K562 (cell line): ENCODE results near the gene HSPB6. TPM values are rescaled to one million over a fixed set of nuclear protein-coding genes. Genes with fewer than 3 reads are reported as not detected.

Experiments used
- HMG20A ChIP-seq: fragments of 450-650 bp; formaldehyde crosslinking; conservative IDR thresholded peaks from 2 replicates; pipeline ENCODE4 v1.4.0; 2020; ENCODE audit warnings: mild to moderate bottlenecking, mixed read lengths
- MAZ ChIP-seq, 2 experiments: fragments of 450-650 bp in 1 of 2; sonication (generic) in 1 of 2; formaldehyde crosslinking; IDR thresholded peaks in 1 of 2; conservative IDR thresholded peaks in 1 of 2; 2 replicates each; pipeline versions ENCODE4 v1.4.0 to v1.5.0; 2020; ENCODE audit warnings: mild to moderate bottlenecking in 1 of 2, missing genetic modification reagents in 1 of 2
- NR2C2 ChIP-seq, 2 experiments: fragments of 200-800 bp in 1 of 2; sonication (Bioruptor generic) in 1 of 2; sonication (generic) in 1 of 2; formaldehyde crosslinking in 1 of 2; IDR thresholded peaks; 2 replicates each; pipeline versions ENCODE4 v1.6.1 to v1.8.0; 2016 to 2022; ENCODE audit warnings: mild to moderate bottlenecking in 1 of 2, missing compliant biosample characterization in 1 of 2, missing genetic modification characterization in 1 of 2, missing genetic modification reagents in 1 of 2
- PTBP1 ChIP-seq: fragments of 200-400 bp; formaldehyde crosslinking; IDR thresholded peaks from 2 replicates; pipeline ENCODE4 v1.6.1; 2017; ENCODE audit warnings: low read depth, low read length
- RBFOX2 ChIP-seq: fragments of 200-400 bp; formaldehyde crosslinking; IDR thresholded peaks from 2 replicates; pipeline ENCODE4 v1.6.1; 2017; ENCODE audit warnings: low read depth, mild to moderate bottlenecking, low read length, moderate library complexity
- SMAD2 ChIP-seq: fragments of 150-350 bp; IDR thresholded peaks from 2 replicates; pipeline ENCODE4 v1.6.1; 2014; ENCODE audit warnings: low read depth, mild to moderate bottlenecking, low read length
- TAF9B ChIP-seq: fragments of 450-650 bp; IDR thresholded peaks from 2 replicates; pipeline ENCODE4 v1.6.1; 2018; ENCODE audit warnings: mild to moderate bottlenecking; ENCODE audit not compliant: partially characterized antibody
- TFAM ChIP-seq: fragments of 250-450 bp; sonication (Bioruptor Pico); conservative IDR thresholded peaks from 2 replicates; pipeline ENCODE4 v1.5.0; 2021; ENCODE audit warnings: mild to moderate bottlenecking, moderate library complexity
- YY1 ChIP-seq, 3 experiments: IDR thresholded peaks; 2 replicates each; pipeline ENCODE4 v1.6.1; 2011; ENCODE audit warnings: low read length in 2 of 3, mild to moderate bottlenecking in 2 of 3, moderate library complexity in 2 of 3, borderline replicate concordance in 1 of 3, control low read depth in 1 of 3, low read depth in 1 of 3; ENCODE audit not compliant: insufficient read depth in 3 of 3, insufficient replicate concordance in 2 of 3, control insufficient read depth in 1 of 3, insufficient read length in 1 of 3; ENCODE audit errors: extremely low read depth in 1 of 3
- ZNF174 ChIP-seq: fragments of 250-450 bp; sonication (Bioruptor Pico); IDR thresholded peaks from 2 replicates; pipeline ENCODE4 v1.4.0; 2020; ENCODE audit warnings: mild to moderate bottlenecking
- ZNF583 ChIP-seq: fragments of 250-450 bp; sonication (Bioruptor Pico); IDR thresholded peaks from 2 replicates; pipeline ENCODE4 v1.4.0; 2020
- polyA plus RNA-seq, 8 experiments: library from polyadenylated mRNA; depleted of rRNA in 4 of 8; stranded (reverse) in 5 of 8; unstranded in 3 of 8; fragments of >200 nt; fragmentation: Nextera tagmentation in 2 of 8; fragmentation: Illumina TruSeq in 1 of 8; extraction: Ambion mirVana in 2 of 8; extraction: Trizol in 1 of 8; gene quantifications; 2 replicates each; pipeline versions ENCODE4 v1.2.1 to v1.2.3, GENCODE V29; 2011 to 2014; ENCODE audit warnings: inconsistent platforms in 1 of 8, missing spikeins in 1 of 8
- total RNA-seq, 7 experiments: library from RNA; depleted of rRNA in 6 of 7; stranded (reverse); fragments of >200 nt in 6 of 7; fragmentation: Illumina TruSeq in 2 of 7; extraction: Trizol in 2 of 7; gene quantifications; 2 replicates each; pipeline versions ENCODE4 v1.2.1 to v1.2.3, GENCODE V29; 2011 to 2021; ENCODE audit warnings: low replicate concordance in 1 of 7
- TF ChIP-seq, protein P1 (sequence below), 2 experiments: fragments of 450-650 bp; conservative IDR thresholded peaks; 2 replicates each; pipeline ENCODE4 v1.6.1; 2017; ENCODE audit warnings: mild to moderate bottlenecking in 2 of 2, moderate library complexity in 2 of 2
- TF ChIP-seq, protein P2 (sequence below): fragments of 250-450 bp; sonication (Bioruptor Pico); IDR thresholded peaks from 2 replicates; pipeline ENCODE4 v1.5.0; 2020; ENCODE audit warnings: mild to moderate bottlenecking, borderline replicate concordance
- TF ChIP-seq, protein P3 (sequence below), 2 experiments: fragments of 450-650 bp in 1 of 2; sonication (generic) in 1 of 2; formaldehyde crosslinking in 1 of 2; IDR thresholded peaks in 1 of 2; conservative IDR thresholded peaks in 1 of 2; 2 replicates each; pipeline versions ENCODE4 v1.6.1 to v1.8.1; 2016 to 2023; ENCODE audit warnings: mild to moderate bottlenecking in 2 of 2, moderate library complexity in 2 of 2, inconsistent platforms in 1 of 2, missing genetic modification reagents in 1 of 2
- TF ChIP-seq, protein P4 (sequence below): sonication (generic); formaldehyde crosslinking; IDR thresholded peaks from 2 replicates; pipeline ENCODE4 v1.8.0; 2022; ENCODE audit warnings: missing genetic modification reagents, mild to moderate bottlenecking, moderate library complexity, borderline replicate concordance

Gene HSPB6
- total and polyA plus RNA-seq, 9 of the 15 experiments (the other 6 are each of a cell fraction or from before 2014, with no cell fraction given): 0.55 TPM; not detected in 8

DNA sequence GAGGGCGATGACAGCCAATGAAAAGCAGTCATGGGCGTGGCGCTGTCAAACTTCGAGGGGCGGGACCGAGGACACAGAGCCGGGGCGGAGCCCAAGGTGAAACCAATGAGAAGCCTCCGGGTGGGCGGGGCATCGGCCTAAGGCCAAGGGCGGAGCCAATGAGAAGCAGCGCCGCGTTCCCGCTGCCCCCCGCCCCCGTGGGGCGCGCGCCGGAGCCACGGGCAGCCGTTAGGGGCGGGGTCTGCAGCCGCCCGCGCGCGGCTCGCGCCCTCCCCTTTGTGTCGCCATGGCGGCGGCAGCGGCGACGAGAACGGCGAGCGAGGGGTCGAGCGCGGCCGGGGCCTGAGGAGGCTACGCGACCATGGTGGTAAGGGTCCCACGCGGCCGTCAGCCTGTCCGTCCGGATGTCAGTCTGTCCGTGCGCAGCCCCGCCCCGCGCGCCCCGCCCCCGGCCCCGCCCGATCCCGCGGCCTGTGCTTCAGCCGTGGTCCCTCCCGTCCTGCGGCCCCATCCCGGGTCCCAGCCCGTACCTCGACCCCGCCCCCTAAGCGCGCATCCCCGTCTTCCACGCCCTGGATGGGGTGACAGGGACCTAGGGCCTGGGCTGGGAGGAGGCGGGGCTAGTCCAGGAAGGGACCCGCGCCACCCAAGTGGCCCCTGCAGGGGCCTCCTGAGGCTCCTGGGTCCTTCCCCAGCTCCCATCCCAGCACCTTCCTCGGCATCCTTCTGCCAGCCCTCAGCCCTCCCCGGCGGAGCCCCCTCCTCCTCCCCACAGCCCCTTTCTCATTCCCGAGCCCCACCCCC lies 18.7 kb upstream of the HSPB6 start, which contains the start of gene ARHGAP33 (continued):
- TF ChIP-seq, protein P1, sequence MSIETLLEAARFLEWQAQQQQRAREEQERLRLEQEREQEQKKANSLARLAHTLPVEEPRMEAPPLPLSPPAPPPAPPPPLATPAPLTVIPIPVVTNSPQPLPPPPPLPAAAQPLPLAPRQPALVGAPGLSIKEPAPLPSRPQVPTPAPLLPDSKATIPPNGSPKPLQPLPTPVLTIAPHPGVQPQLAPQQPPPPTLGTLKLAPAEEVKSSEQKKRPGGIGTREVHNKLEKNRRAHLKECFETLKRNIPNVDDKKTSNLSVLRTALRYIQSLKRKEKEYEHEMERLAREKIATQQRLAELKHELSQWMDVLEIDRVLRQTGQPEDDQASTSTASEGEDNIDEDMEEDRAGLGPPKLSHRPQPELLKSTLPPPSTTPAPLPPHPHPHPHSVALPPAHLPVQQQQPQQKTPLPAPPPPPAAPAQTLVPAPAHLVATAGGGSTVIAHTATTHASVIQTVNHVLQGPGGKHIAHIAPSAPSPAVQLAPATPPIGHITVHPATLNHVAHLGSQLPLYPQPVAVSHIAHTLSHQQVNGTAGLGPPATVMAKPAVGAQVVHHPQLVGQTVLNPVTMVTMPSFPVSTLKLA (conservative IDR thresholded peaks at IDR 0.05): peak in 1 of 2 experiments; percentile 52; a peak in 2 of 4 replicates
- TF ChIP-seq, protein P2, sequence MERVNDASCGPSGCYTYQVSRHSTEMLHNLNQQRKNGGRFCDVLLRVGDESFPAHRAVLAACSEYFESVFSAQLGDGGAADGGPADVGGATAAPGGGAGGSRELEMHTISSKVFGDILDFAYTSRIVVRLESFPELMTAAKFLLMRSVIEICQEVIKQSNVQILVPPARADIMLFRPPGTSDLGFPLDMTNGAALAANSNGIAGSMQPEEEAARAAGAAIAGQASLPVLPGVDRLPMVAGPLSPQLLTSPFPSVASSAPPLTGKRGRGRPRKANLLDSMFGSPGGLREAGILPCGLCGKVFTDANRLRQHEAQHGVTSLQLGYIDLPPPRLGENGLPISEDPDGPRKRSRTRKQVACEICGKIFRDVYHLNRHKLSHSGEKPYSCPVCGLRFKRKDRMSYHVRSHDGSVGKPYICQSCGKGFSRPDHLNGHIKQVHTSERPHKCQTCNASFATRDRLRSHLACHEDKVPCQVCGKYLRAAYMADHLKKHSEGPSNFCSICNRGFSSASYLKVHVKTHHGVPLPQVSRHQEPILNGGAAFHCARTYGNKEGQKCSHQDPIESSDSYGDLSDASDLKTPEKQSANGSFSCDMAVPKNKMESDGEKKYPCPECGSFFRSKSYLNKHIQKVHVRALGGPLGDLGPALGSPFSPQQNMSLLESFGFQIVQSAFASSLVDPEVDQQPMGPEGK (CRISPR knock-in tag): no peak
- TF ChIP-seq TFAM (no peak), SMAD2 (no peak), NR2C2 (CRISPR knock-in tag; IDR thresholded peaks at IDR 0.05) (no peak), NR2C2 (tag; IDR thresholded peaks at IDR 0.05) (0 out of 2 replicates have a peak, but pooled peaks have one; percentile 19), YY1 (IDR thresholded peaks at IDR 0.05; ENCODE audit: borderline replicate concordance in 1 of 3, control insufficient read depth in 1 of 3, extremely low read depth in 1 of 3, insufficient read depth in 3 of 3, insufficient read length in 1 of 3, insufficient replicate concordance in 2 of 3, low read depth in 1 of 3, low read length in 2 of 3) (peak in 2 of 3 experiments; percentile 82 to 86), ZNF174 (CRISPR knock-in tag) (no peak), MAZ (CRISPR knock-in tag; conservative IDR thresholded peaks at IDR 0.05 in 1 of 2, IDR thresholded peaks at IDR 0.05 in 1 of 2) (peak; percentile 55 to 95; a peak in 3 of 4 replicates), HMG20A (no peak), ZNF583 (CRISPR knock-in tag) (no peak), TAF9B (no peak), RBFOX2 (peak; percentile 69), PTBP1 (no peak)
- TF ChIP-seq, protein P3, sequence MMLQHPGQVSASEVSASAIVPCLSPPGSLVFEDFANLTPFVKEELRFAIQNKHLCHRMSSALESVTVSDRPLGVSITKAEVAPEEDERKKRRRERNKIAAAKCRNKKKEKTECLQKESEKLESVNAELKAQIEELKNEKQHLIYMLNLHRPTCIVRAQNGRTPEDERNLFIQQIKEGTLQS (IDR thresholded peaks at IDR 0.05): no peak
- TF ChIP-seq, protein P3 (CRISPR knock-in tag; conservative IDR thresholded peaks at IDR 0.05): no peak
- TF ChIP-seq, protein P4, sequence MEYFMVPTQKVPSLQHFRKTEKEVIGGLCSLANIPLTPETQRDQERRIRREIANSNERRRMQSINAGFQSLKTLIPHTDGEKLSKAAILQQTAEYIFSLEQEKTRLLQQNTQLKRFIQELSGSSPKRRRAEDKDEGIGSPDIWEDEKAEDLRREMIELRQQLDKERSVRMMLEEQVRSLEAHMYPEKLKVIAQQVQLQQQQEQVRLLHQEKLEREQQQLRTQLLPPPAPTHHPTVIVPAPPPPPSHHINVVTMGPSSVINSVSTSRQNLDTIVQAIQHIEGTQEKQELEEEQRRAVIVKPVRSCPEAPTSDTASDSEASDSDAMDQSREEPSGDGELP (CRISPR knock-in tag): peak; percentile 32; the same call in 1 of the 2 replicates
